Astrocyte (in vitro differentiated cells and primary cell): ENCODE data around the gene ZGPAT. TPM values are rescaled to one million over a fixed set of nuclear protein-coding genes. Genes with fewer than 3 reads are reported as not detected.

Source experiments
- DNase-seq: peaks from one replicate; pipeline ENCODE4 v3.0.0-alpha.2; 2010; ENCODE audit warnings: low read depth
- FAIRE-seq: peaks from 2 replicates; lab custom pipeline; 2011; peaks lifted over from hg19 to GRCh38; lab: Jason Lieb, UNC
- H2AFZ ChIP-seq: 2 replicates; pipeline ENCODE4 v1.6.0; 2012; ENCODE audit warnings: low read depth, low read length, inconsistent platforms
- H3K27ac ChIP-seq: 2 replicates; pipeline ENCODE4 v1.5.1; 2011; ENCODE audit warnings: low read depth, low read length, inconsistent platforms
- H3K27me3 ChIP-seq: 2 replicates; pipeline ENCODE4 v1.6.0; 2011; ENCODE audit warnings: low read length, inconsistent platforms; ENCODE audit not compliant: insufficient read depth
- H3K36me3 ChIP-seq: 2 replicates; pipeline ENCODE4 v1.5.1; 2011; ENCODE audit warnings: low read length, inconsistent platforms; ENCODE audit not compliant: insufficient read depth
- H3K4me1 ChIP-seq: 2 replicates; pipeline ENCODE4 v1.5.1; 2011; ENCODE audit warnings: low read length, inconsistent platforms; ENCODE audit not compliant: insufficient read depth
- H3K4me2 ChIP-seq: 2 replicates; pipeline ENCODE4 v1.6.0; 2012; ENCODE audit warnings: low read length, inconsistent platforms
- H3K4me3 ChIP-seq: 2 replicates; pipeline ENCODE4 v1.5.1; 2011; ENCODE audit warnings: low read depth, mild to moderate bottlenecking, low read length, inconsistent platforms; ENCODE audit not compliant: insufficient read depth
- H3K79me2 ChIP-seq: 2 replicates; pipeline ENCODE4 v1.6.0; 2012; ENCODE audit warnings: mild to moderate bottlenecking, low read length, inconsistent platforms; ENCODE audit not compliant: insufficient read depth
- H3K9ac ChIP-seq: 2 replicates; pipeline ENCODE4 v1.6.0; 2012; ENCODE audit warnings: mild to moderate bottlenecking, low read length, inconsistent platforms
- H3K9me3 ChIP-seq: 2 replicates; pipeline ENCODE4 v1.5.1; 2012; ENCODE audit warnings: low read depth, mild to moderate bottlenecking, low read length, inconsistent platforms; ENCODE audit not compliant: insufficient read depth
- H4K20me1 ChIP-seq: 2 replicates; pipeline ENCODE4 v1.6.0; 2012; ENCODE audit warnings: low read length, inconsistent platforms; ENCODE audit not compliant: insufficient read depth
- H3K27ac Mint-ChIP-seq: one replicate; pipeline ENCODE4 v1.8.0; 2021; ENCODE audit warnings: mild to moderate bottlenecking, mixed read lengths; ENCODE audit not compliant: unreplicated experiment
- H3K27me3 Mint-ChIP-seq: one replicate; pipeline ENCODE4 v1.8.0; 2021; ENCODE audit warnings: low read depth, mixed read lengths; ENCODE audit not compliant: unreplicated experiment
- H3K36me3 Mint-ChIP-seq: one replicate; pipeline ENCODE4 v1.8.0; 2021; ENCODE audit warnings: low read depth, mixed read lengths; ENCODE audit not compliant: unreplicated experiment
- H3K4me1 Mint-ChIP-seq: one replicate; pipeline ENCODE4 v1.8.0; 2021; ENCODE audit warnings: low read depth, mixed read lengths; ENCODE audit not compliant: unreplicated experiment
- H3K4me3 Mint-ChIP-seq: one replicate; pipeline ENCODE4 v1.8.0; 2021; ENCODE audit warnings: mild to moderate bottlenecking, moderate library complexity, mixed read lengths; ENCODE audit not compliant: unreplicated experiment
- H3K9me3 Mint-ChIP-seq: one replicate; pipeline ENCODE4 v1.8.0; 2021; ENCODE audit warnings: mild to moderate bottlenecking, mixed read lengths; ENCODE audit not compliant: unreplicated experiment
- CTCF ChIP-seq: IDR thresholded peaks from 2 replicates; pipeline ENCODE4 v1.5.1; 2011; ENCODE audit warnings: low read depth, mild to moderate bottlenecking, inconsistent platforms, low read length, moderate library complexity; ENCODE audit not compliant: insufficient read depth
- EZH2 ChIP-seq: IDR thresholded peaks from 2 replicates; pipeline ENCODE4 v1.6.1; 2012; ENCODE audit warnings: mild to moderate bottlenecking, low read length, inconsistent platforms; ENCODE audit not compliant: insufficient read depth
- total RNA-seq: library from RNA; stranded (reverse); gene quantifications from 2 replicates; pipeline ENCODE4 v1.2.1, GENCODE V29; 2021

ZGPAT gene
- total RNA-seq, 1 donor from 2014 or later, result 24.8 TPM

- Histone ChIP-seq H3K36me3 (no peaks in the 10 kb centered on the region), H3K27me3 (no peaks in the 10 kb centered on the region), H3K79me2 (no peaks in the 10 kb centered on the region), H4K20me1 (peaks cover 4% of the 10 kb centered on the region), H3K4me1 (no peaks in the 10 kb centered on the region), H3K4me3 (no peak overlapping the region), H2AFZ (no peak overlapping the region), H3K4me2 (no peak overlapping the region), H3K27ac (no peak overlapping the region), H3K9me3 (no peaks in the 10 kb centered on the region), H3K9ac (no peak overlapping the region)
- FAIRE-seq, result no peak
- no peak overlapping the region for H3K27ac Mint-ChIP-seq
- peaks cover 6% of the 10 kb centered on the region for H3K36me3 Mint-ChIP-seq
- no peaks in the 10 kb centered on the region for H3K9me3 Mint-ChIP-seq
- no peak overlapping the region for H3K4me3 Mint-ChIP-seq
- no peaks in the 10 kb centered on the region for H3K4me1 Mint-ChIP-seq
- no peak for DNase-seq
- no peaks in the 10 kb centered on the region for H3K27me3 Mint-ChIP-seq
- TF ChIP-seq CTCF, result no peak
- TF ChIP-seq EZH2, result no peak
Measured at GRCh38 chr20:63748070-63748933, 40.5 kb downstream of the ZGPAT start.

- no peak overlapping the region for H2AFZ ChIP-seq
- H3K4me1 ChIP-seq, result no peaks in the 10 kb centered on the region
- no peak for TF ChIP-seq CTCF
- no peak for TF ChIP-seq EZH2
- no peaks in the 10 kb centered on the region for H3K27me3 Mint-ChIP-seq
- peaks cover 6% of the 10 kb centered on the region for H3K36me3 Mint-ChIP-seq
- no peaks in the 10 kb centered on the region for H3K9me3 Mint-ChIP-seq
- H3K27ac ChIP-seq, result no peak overlapping the region
- H3K4me1 Mint-ChIP-seq, result peaks cover 1% of the 10 kb centered on the region
- no peak overlapping the region for H3K4me3 ChIP-seq
- no peaks in the 10 kb centered on the region for H3K36me3 ChIP-seq
- no peaks in the 10 kb centered on the region for H3K9me3 ChIP-seq
- H3K4me2 ChIP-seq, result no peak overlapping the region
- no peak overlapping the region for H3K9ac ChIP-seq
- no peak overlapping the region for H3K27ac Mint-ChIP-seq
- FAIRE-seq (no peak), DNase-seq (no peak)
- no peaks in the 10 kb centered on the region for H3K27me3 ChIP-seq
- H3K4me3 Mint-ChIP-seq, result no peak overlapping the region
- peaks cover 3% of the 10 kb centered on the region for H4K20me1 ChIP-seq
- H3K79me2 ChIP-seq, result no peaks in the 10 kb centered on the region
Measured at GRCh38 chr20:63748934-63749270, 41.1 kb downstream of the ZGPAT start.
